GF-D8 (cell line): ENCODE measurements around the gene MACROD2.

Source experiments
- DNase-seq: peaks from one replicate; lab custom pipeline; 2025; lab: John Stamatoyannopoulos, UW

Gene MACROD2

GRCh38 chr20:15674253-15675060 is 1679.1 kb downstream of the MACROD2 start:
- no peak for DNase-seq

- no peak for DNase-seq
Measured at GRCh38 chr20:15675061-15675514, 1679.8 kb downstream of the MACROD2 start.

GRCh38 chr20:15675813-15676484 is 1680.6 kb downstream of the MACROD2 start:
- DNase-seq = no peak

- DNase-seq = no peak
Measured at GRCh38 chr20:15676815-15677214, 1681.5 kb downstream of the MACROD2 start.

- no peak for DNase-seq
Measured at GRCh38 chr20:15682690-15683089, 1687.4 kb downstream of the MACROD2 start.

- no peak for DNase-seq
Measured at GRCh38 chr20:15692570-15692969, 1697.3 kb downstream of the MACROD2 start.

GRCh38 chr20:15699431-15700146 is 1704.3 kb downstream of the MACROD2 start:
- no peak for DNase-seq

GRCh38 chr20:15700147-15700765 is 1704.9 kb downstream of the MACROD2 start:
- DNase-seq = no peak

- DNase-seq = no peak
Measured at GRCh38 chr20:15702161-15702560, 1706.8 kb downstream of the MACROD2 start.

GRCh38 chr20:15703171-15703911 is 1708.0 kb downstream of the MACROD2 start:
- no peak for DNase-seq

GRCh38 chr20:15705975-15706374 is 1710.7 kb downstream of the MACROD2 start:
- no peak for DNase-seq

- no peak for DNase-seq
Measured at GRCh38 chr20:15706719-15707118, 1711.4 kb downstream of the MACROD2 start.

GRCh38 chr20:15708984-15709598 is 1713.8 kb downstream of the MACROD2 start:
- no peak for DNase-seq

- DNase-seq = no peak
Measured at GRCh38 chr20:15710636-15711035, 1715.3 kb downstream of the MACROD2 start.

- no peak for DNase-seq
Measured at GRCh38 chr20:15711177-15711576, 1715.9 kb downstream of the MACROD2 start.

- no peak for DNase-seq
Measured at GRCh38 chr20:15716256-15716655, 1720.9 kb downstream of the MACROD2 start.

GRCh38 chr20:15726416-15726815 is 1731.1 kb downstream of the MACROD2 start:
- no peak for DNase-seq

- DNase-seq = no peak
Measured at GRCh38 chr20:15734052-15734451, 1738.7 kb downstream of the MACROD2 start.

GRCh38 chr20:15739035-15739434 is 1743.7 kb downstream of the MACROD2 start:
- DNase-seq = no peak

- DNase-seq = no peak
Measured at GRCh38 chr20:15740046-15740775, 1744.9 kb downstream of the MACROD2 start.
